Mammary epithelial cell (primary cell): ENCODE results near the gene TAS2R60.

Experiments
- CTCF ChIP-seq, 2 donors: IDR thresholded peaks in 1 of 2; conservative IDR thresholded peaks in 1 of 2; 2 replicates each; pipeline ENCODE4 v1.5.1; 2011 to 2012; ENCODE audit warnings: inconsistent platforms in 2 of 2, low read length in 2 of 2, mild to moderate bottlenecking in 2 of 2, control low read depth in 1 of 2, low read depth in 1 of 2; ENCODE audit not compliant: insufficient read depth in 1 of 2; ENCODE audit errors: extremely low read depth in 1 of 2
- EZH2 ChIP-seq: IDR thresholded peaks from 2 replicates; pipeline ENCODE4 v1.6.1; 2012; ENCODE audit warnings: low read length, inconsistent platforms, borderline replicate concordance

GRCh38 chr7:143448429-143448828 is 5.2 kb downstream of the TAS2R60 start:
- no peak for TF ChIP-seq CTCF (conservative IDR thresholded peaks at IDR 0.05 in 1 of 2, IDR thresholded peaks at IDR 0.05 in 1 of 2; ENCODE audit: extremely low read depth in 1 of 2, insufficient read depth in 1 of 2, low read depth in 1 of 2, low read length in 2 of 2)
- TF ChIP-seq EZH2: no peak
